Activated CD8-positive, alpha-beta memory T cell treated with anti-CD3 and anti-CD28 coated beads, Interleukin-2, amount 50 U/mL, for 1 hour (primary cell): ENCODE data around the gene PGGT1B.

Source experiments
- DNase-seq: peaks from one replicate; pipeline ENCODE4 v3.0.0-alpha.2; 2020; ENCODE audit errors: extremely low read depth

Gene PGGT1B

DNA sequence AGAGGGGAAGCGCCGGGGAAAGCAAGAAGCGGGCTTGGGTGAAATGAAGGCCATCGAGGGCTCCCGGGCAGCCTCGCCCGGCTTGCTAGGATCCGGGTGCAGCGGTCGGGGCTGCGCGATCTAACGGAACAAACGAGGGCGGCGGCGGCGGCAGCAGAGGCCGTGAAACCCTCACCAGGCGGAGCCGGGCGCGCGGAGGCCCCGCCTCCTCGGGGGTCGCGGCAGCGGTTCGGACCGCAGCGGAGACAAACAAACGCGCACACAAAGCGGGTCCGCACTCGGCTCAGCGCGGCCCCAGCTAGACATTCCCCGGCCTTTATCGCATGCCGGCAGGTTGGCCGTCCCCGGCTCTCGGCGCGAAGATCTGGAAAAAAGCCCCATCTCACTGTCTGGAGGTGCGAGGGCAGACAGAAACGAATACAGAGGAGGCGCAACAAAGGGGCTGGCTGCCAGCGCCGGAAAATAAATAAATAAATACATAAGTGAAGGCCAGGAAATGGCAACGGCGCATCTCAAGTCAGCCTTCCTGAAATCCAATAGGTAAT is 82.4 kb downstream of the PGGT1B start:
- no peak for DNase-seq

DNA sequence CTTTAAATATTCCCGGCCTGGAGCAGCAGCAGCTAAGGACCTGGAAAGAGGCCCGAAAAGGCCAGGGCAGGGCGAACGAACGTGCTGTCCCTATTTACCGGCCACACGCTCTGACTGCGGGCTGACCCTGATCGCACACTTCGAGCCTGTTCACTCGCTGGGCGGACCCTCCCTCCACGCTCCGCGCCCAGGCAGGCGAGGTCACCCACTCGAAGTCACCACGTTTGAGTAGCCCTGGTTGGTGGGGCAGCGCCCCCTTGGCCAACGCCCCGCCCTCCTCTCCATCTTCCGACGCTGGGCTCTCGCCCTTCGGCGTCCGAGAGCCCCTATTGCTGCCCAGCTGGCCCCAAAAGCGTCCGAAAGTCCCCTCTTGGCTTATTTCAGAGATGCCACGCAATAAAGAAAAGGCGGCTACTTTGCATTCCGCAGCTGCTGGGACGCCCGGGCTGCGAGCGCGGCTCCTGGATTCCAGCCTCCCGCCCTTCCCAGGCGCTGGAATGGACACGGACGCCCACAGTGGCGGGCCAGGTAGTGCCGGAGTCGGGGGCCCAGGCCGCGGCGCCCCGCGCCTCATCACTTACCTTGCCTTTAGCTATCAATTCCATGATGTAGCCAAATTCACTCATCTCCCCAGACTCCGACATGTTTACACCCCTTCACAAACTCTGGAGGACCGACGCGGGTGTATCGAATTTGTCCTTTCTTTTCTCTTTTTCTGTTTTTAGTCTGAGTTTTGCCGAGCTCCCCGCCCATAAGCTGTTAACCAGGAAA is 83.1 kb downstream of the PGGT1B start:
- DNase-seq = no peak

- no peak for DNase-seq
Measured at GRCh38 chr5:115179030-115179393, 83.7 kb downstream of the PGGT1B start.

DNA sequence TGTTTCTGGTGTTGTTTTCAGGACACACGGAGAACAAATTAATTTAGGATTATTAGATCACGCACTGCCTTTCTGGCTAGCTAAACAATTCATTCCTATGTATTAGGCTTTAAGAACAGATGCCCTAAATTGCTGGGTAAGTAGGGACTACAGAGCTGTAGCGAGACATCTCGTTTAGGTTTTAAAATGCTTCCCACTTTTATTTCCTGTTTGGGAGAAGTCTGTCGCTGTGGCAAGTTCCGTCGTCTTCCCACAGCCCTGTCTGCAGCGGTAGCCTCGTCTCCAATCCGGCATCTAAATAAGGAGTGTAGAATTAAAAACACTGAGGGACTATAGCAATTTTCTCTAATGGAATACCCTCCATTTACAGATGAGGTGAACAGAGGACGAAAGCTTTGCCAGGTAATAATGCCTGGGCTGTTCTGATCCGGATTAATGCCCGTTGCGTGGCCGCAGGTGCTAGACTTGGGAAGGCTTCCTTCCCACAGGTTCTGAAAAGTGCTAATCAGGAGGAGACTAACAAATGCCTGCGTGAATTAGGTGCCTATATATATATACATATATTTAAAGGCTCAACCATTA is 91.7 kb downstream of the PGGT1B start:
- no peak for DNase-seq

GRCh38 chr5:115170134-115170928 is 92.3 kb downstream of the PGGT1B start:
- DNase-seq = no peak

DNA sequence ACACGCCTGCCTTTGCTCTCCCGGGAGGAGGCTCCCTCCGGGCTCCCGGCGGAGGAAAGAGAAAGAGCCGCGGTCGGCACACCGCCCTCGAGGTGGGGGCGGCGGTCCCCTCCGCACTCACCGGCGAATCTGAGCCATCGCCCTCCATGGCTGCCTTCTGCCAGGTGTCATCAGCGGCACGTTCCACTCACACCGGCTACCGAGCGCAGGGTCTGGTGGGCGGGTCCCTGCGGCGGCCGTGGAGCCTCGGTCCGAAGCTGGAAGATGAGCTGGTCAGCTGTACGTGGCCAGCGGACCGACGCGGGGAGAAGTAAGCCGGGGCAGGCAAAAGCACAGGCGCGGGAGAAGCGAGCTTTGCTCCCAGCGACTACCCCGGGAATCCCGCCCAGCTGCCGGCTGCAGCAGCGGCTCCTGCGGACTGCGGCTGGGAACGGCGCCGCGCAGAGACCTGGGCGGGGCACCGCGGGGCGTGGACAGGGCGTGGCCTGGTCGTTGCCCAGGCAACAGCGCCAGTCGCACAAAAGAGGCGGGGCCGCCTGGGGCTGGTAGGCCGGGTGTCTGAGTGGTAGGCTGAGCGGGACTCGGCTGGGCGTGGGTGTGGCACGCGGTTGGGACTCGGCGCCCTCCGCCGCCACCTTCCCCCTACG is 93.1 kb downstream of the PGGT1B start, which contains the start of gene TRIM36:
TSS of gene TRIM36 (minus strand) at position 422 of the 647 bp plus-strand sequence. CDS start at position 148, 274 bp downstream.
- DNase-seq = peak; percentile 80

- no peak for DNase-seq
Measured at GRCh38 chr5:115168829-115169486, 93.7 kb downstream of the PGGT1B start.

DNA sequence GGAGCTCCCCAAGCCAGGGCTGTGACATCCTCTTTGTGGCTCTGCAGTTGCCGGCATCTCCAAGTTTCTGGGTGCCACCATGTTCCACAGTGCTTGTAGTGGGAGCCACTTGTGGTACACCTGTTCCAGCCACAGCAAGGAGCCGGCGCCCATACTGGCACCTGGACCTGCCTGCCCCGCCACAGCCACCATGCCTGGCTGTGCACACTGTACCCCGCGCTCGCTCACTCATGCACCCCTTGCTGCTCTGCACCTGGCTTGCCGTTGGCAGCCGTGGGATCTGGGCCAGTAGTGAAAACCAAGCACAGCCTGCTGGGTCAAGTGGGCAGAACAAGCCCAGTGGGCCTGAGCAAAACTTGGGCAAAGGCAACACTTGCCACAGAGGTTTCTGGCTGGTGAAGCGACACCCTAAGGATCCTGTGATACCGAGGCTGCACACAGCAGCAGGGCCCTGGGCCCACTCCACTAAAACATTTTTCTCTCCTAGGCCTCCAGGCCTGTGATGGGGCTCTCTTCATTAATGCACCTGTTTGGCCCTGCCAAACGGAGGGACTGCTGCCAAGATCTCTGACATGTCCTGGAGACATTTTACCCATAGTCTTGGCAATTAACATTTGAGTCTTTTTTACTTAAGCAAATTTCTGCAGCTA is 95.8 kb downstream of the PGGT1B start:
- no peak for DNase-seq

- no peak for DNase-seq
Measured at GRCh38 chr5:115165790-115166189, 96.9 kb downstream of the PGGT1B start.

DNA sequence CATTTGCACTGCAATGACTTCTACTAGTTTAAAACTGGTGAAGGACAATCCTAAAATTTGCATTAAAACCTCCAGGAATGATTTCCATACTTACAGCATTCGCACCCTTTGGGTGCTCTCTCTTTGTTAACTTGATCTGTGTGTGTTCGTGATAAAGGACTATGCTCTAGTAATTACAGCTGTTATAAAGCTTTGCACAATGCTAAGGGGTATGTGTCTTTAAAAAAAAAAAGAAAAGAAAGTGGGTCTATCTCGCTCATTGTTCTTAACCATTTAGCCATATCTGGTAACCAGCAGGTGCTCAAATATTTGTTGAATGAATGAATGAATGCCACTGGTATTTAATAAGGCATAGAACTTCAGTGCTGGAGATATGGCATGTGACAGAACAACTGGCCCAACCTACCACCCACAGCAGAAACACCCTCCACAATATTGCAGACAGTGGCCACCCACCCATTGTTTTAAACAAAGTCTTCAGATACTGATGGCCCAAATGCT is 101.7 kb downstream of the PGGT1B start:
- no peak for DNase-seq
